Eye (tissue), 1 donor: ENCODE measurements around the gene WDR27.
A peak's percentile ranks its signal among the peaks of the same experiment; 100 is the strongest.
"Not testable (repeated sequence)": the region's sequence is repeated elsewhere in the genome, so short reads cannot be mapped to it uniquely, and the experiment has no call there.

Source experiments
- DNase-seq: peaks from one replicate; pipeline ENCODE4 v3.0.0-alpha.2; 2015

Gene WDR27

GRCh38 chr6:169457762-169458161 is 244.1 kb downstream of the WDR27 start:
- no peak for DNase-seq

GRCh38 chr6:169456840-169457239 is 245.0 kb downstream of the WDR27 start:
- no peak for DNase-seq

- no peak for DNase-seq
These were observed 246.4 kb downstream of the WDR27 start for GRCh38 chr6:169455470-169455869.

GRCh38 chr6:169454872-169455204 is 247.0 kb downstream of the WDR27 start:
- DNase-seq, result no peak

GRCh38 chr6:169454204-169454871 is 247.5 kb downstream of the WDR27 start:
- DNase-seq, result no peak

- DNase-seq, result peak; percentile 24
These were observed 248.8 kb downstream of the WDR27 start for GRCh38 chr6:169452869-169453620.

- DNase-seq, result peak; percentile 81
These were observed 249.5 kb downstream of the WDR27 start for GRCh38 chr6:169452117-169452868.

- DNase-seq, result peak; percentile 22
These were observed 250.6 kb downstream of the WDR27 start for GRCh38 chr6:169451065-169451838.

GRCh38 chr6:169450097-169450496 is 251.7 kb downstream of the WDR27 start:
- DNase-seq, result peak; percentile 13

- no peak for DNase-seq
These were observed 252.6 kb downstream of the WDR27 start for GRCh38 chr6:169449221-169449620.

GRCh38 chr6:169445661-169446581 is 255.9 kb downstream of the WDR27 start:
- DNase-seq, result peak; percentile 6

GRCh38 chr6:169445227-169445626 is 256.6 kb downstream of the WDR27 start:
- DNase-seq, result no peak

GRCh38 chr6:169441292-169441691 is 260.5 kb downstream of the WDR27 start:
- no peak for DNase-seq

GRCh38 chr6:169439710-169440109 is 262.1 kb downstream of the WDR27 start:
- DNase-seq, result no peak

- DNase-seq, result not testable (repeated sequence)
These were observed 267.3 kb downstream of the WDR27 start for GRCh38 chr6:169434554-169434953.

GRCh38 chr6:169429001-169429400 is 272.8 kb downstream of the WDR27 start:
- no peak for DNase-seq

- DNase-seq, result peak; percentile 46
These were observed 273.3 kb downstream of the WDR27 start for GRCh38 chr6:169428532-169428931.

GRCh38 chr6:169427856-169428255 is 274.0 kb downstream of the WDR27 start:
- peak; percentile 70 for DNase-seq

- no peak for DNase-seq
These were observed 275.2 kb downstream of the WDR27 start for GRCh38 chr6:169426611-169427010.

- no peak for DNase-seq
These were observed 276.0 kb downstream of the WDR27 start for GRCh38 chr6:169425628-169426370.

GRCh38 chr6:169424821-169425240 is 277.0 kb downstream of the WDR27 start:
- DNase-seq, result peak; percentile 13
